Gastroesophageal sphincter (tissue), 4 donors: ENCODE data around the gene SAMD4A. TPM values are rescaled to one million over a fixed set of nuclear protein-coding genes. Genes with fewer than 3 reads are reported as not detected.
A peak's percentile ranks its signal among the peaks of the same experiment; 100 is the strongest.

ENCODE experiments used
- ATAC-seq: fragments of 150-250 bp; one replicate; pipeline ENCODE4 v1.9.1; 2016; ENCODE audit warnings: mild to moderate bottlenecking, moderate library complexity
- H3K27ac ChIP-seq, 4 donors: fragments of 200-600 bp; sonication (generic) in 3 of 4; 1 replicate in 3 of 4; 2 replicates in 1 of 4; pipeline ENCODE4 v1.5.1; 2016 to 2019
- H3K27me3 ChIP-seq: fragments of 200-600 bp; sonication (generic); one replicate; pipeline ENCODE4 v1.5.1; 2019
- H3K36me3 ChIP-seq, 2 donors: fragments of 200-600 bp; sonication (generic); one replicate each; pipeline ENCODE4 v1.5.1; 2019; ENCODE audit warnings: control low read depth in 1 of 2
- H3K4me1 ChIP-seq, 3 donors: fragments of 200-600 bp; sonication (generic); 1 replicate in 2 of 3; 2 replicates in 1 of 3; pipeline ENCODE4 v1.5.1; 2016 to 2019; ENCODE audit warnings: control low read depth in 2 of 3
- H3K4me3 ChIP-seq, 2 donors: fragments of 200-600 bp; sonication (generic); one replicate each; pipeline ENCODE4 v1.5.1; 2019; ENCODE audit warnings: mild to moderate bottlenecking in 1 of 2, moderate library complexity in 1 of 2
- H3K9me3 ChIP-seq, 3 donors: fragments of 200-600 bp; sonication (generic); one replicate each; pipeline ENCODE4 v1.5.1; 2017 to 2019; ENCODE audit warnings: control low read depth in 2 of 3
- EP300 ChIP-seq: sonication (generic); formaldehyde crosslinking; IDR thresholded peaks from one replicate; pipeline ENCODE4 v1.6.1; 2017; ENCODE audit warnings: antibody characterized with exemption, mild to moderate bottlenecking
- POLR2A ChIP-seq, 2 donors: fragments of 450-650 bp; IDR thresholded peaks; one replicate each; pipeline ENCODE4 v1.6.1; 2017; ENCODE audit warnings: antibody characterized with exemption in 2 of 2, mild to moderate bottlenecking in 2 of 2, moderate library complexity in 1 of 2
- POLR2AphosphoS5 ChIP-seq: sonication (generic); formaldehyde crosslinking; IDR thresholded peaks from one replicate; pipeline ENCODE4 v1.6.1; 2017; ENCODE audit warnings: antibody characterized with exemption
- WGBS, 2 donors: methylation state at CpG; one replicate each; pipeline ENCODE4 v1.1.5; 2018; ENCODE audit warnings: low coverage in 1 of 2; 5-methylcytosine and 5-hydroxymethylcytosine counted together
- total RNA-seq, 4 donors: library from RNA; depleted of rRNA; stranded (reverse); fragments of >200 nt; gene quantifications; one replicate each; pipeline ENCODE4 v1.1.0, GENCODE V29; 2016
- TF ChIP-seq, protein P1 (sequence below), 4 experiments: fragments of 200-600 bp in 2 of 4; fragments of 450-650 bp in 2 of 4; sonication (generic) in 1 of 4; IDR thresholded peaks; one replicate each; pipeline ENCODE4 v1.5.1; 2017 to 2019; ENCODE audit warnings: antibody characterized with exemption in 4 of 4, mild to moderate bottlenecking in 2 of 4, moderate library complexity in 2 of 4

Gene SAMD4A
- total RNA-seq, 4 donors from 2014 or later = 65.2 to 163 (median 89.7) TPM

DNA sequence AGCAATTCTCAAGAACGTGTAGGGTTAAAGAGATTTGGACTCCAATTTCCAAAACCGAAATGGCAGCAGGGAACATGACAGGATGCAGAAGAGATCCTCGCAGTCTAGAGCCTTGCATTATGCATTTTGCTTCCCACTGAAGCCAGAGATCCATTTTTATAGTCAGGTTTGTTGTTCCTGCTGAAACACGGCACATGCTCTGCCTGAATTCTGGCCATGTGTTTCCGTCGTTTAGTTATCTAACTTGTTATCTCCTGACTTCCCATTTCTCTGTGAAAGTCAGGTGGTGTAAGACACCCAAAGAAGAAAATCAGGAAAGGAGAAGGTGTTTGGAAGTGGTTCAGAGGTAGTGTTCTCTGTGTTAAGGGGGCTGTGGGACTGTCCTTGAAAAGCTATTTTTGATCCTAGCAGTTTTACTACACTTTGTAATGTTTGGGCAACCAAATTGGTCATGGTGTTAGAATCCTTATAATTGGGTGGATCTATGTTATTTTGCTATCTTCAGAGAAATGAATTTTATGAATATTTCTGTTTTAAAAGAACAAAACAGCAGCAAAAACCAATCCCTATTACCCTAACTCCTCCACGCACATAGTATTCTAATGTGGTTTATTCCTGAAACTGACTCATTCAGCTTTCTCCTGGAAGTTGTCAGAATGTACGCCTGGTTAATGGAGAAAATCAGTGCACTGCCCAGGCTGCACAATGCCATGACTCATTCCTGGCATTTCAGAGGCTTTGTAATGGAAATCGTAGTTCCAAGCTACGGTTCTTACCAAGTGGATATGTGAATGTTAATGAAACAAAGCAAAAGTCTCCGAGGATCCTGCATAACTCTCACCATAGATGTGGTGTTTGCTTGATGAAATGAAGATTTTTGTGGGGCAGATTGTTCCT is 110.1 kb downstream of the SAMD4A start:
- Histone ChIP-seq H3K9me3 (no peaks in the 10 kb centered on the region), H3K27me3 (no peaks in the 10 kb centered on the region), H3K36me3 (no peaks in the 10 kb centered on the region), H3K4me3 (peak overlapping the region in 1 of 2 donors; percentile 14), H3K4me1 (peaks cover 31 to 83% (median 36%) of the 10 kb centered on the region in 3 donors), H3K27ac (peak overlapping the region; percentile 88 to 97 (median 89))
- ATAC-seq = peak; percentile 89
- TF ChIP-seq, protein P1, sequence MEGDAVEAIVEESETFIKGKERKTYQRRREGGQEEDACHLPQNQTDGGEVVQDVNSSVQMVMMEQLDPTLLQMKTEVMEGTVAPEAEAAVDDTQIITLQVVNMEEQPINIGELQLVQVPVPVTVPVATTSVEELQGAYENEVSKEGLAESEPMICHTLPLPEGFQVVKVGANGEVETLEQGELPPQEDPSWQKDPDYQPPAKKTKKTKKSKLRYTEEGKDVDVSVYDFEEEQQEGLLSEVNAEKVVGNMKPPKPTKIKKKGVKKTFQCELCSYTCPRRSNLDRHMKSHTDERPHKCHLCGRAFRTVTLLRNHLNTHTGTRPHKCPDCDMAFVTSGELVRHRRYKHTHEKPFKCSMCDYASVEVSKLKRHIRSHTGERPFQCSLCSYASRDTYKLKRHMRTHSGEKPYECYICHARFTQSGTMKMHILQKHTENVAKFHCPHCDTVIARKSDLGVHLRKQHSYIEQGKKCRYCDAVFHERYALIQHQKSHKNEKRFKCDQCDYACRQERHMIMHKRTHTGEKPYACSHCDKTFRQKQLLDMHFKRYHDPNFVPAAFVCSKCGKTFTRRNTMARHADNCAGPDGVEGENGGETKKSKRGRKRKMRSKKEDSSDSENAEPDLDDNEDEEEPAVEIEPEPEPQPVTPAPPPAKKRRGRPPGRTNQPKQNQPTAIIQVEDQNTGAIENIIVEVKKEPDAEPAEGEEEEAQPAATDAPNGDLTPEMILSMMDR (IDR thresholded peaks at IDR 0.05) = peak in 1 of 4 experiments; percentile 16
- TF ChIP-seq POLR2A (IDR thresholded peaks at IDR 0.05) = no peak
- peak; percentile 98 for TF ChIP-seq POLR2AphosphoS5
- WGBS, 2 donors = 25 to 26% methylated on average over 11 of the region's 11 CpGs

DNA sequence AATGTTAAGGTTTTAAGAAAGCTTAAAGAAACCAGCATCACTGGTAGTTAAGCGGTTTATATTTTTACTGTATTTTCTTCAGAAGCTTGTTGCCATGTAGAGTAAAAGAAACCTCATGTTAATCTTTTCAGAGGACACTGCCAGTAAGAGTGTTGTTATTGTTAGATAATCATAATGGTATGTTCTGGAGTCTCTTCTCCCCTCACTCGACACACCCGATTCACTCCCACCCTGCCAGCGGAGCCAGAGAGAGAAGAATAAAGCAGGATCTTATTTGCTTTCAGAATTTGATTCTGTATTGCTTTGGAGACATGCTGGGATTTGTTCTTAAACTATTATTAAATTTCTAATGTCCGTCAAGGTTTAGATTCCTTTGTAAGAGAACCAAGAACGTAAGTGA is 113.7 kb downstream of the SAMD4A start:
- TF ChIP-seq POLR2A (IDR thresholded peaks at IDR 0.05) = no peak
- no peak for TF ChIP-seq POLR2AphosphoS5
- no peak for TF ChIP-seq EP300
- TF ChIP-seq, protein P1 (IDR thresholded peaks at IDR 0.05) = no peak
- no peaks in the 10 kb centered on the region for H3K36me3 ChIP-seq
- H3K4me1 ChIP-seq = peaks cover 18 to 68% (median 26%) of the 10 kb centered on the region in 3 donors
- H3K27ac ChIP-seq = peak overlapping the region in 3 of 4 donors; percentile 2 to 88 (median 25)
- WGBS, 2 donors = 42 to 71% methylated on average over 5 to 6 of the region's 6 CpGs
- no peaks in the 10 kb centered on the region for H3K27me3 ChIP-seq
- H3K9me3 ChIP-seq = no peaks in the 10 kb centered on the region
- ATAC-seq = no peak
- H3K4me3 ChIP-seq = no peak overlapping the region

DNA sequence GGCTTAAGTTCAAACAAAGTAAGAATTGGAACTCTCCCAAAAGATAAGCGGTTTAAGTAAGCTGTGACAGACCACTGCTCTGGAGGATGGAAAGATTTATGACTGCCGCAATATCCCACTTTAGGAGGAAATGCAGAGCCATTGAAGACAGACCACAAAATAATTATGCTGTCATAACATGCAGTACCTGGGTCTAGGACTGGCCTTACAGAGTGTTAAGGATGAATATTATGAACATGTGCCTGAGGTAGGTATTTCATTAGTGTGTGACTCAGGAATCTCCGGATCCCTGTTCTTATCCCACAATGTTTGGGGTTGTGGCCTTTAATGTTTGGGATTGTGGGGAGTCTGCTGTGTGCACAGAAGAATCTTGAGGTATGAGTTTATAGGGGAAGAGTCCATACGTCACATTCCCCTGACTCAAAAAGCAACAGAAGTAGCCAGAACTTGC is 114.9 kb downstream of the SAMD4A start:
- ATAC-seq = no peak
- no peaks in the 10 kb centered on the region for H3K27me3 ChIP-seq
- peak overlapping the region in 2 of 4 donors; percentile 3 to 88 for H3K27ac ChIP-seq
- no peak overlapping the region for H3K4me3 ChIP-seq
- 76 to 88% methylated on average over 1 to 4 of the region's 4 CpGs for WGBS, 2 donors
- peaks cover 13 to 68% (median 27%) of the 10 kb centered on the region in 3 donors for H3K4me1 ChIP-seq
- no peak for TF ChIP-seq POLR2AphosphoS5
- TF ChIP-seq, protein P1 (IDR thresholded peaks at IDR 0.05) = no peak
- TF ChIP-seq POLR2A (IDR thresholded peaks at IDR 0.05) = no peak
- no peak for TF ChIP-seq EP300
- H3K9me3 ChIP-seq = no peaks in the 10 kb centered on the region
- H3K36me3 ChIP-seq = no peaks in the 10 kb centered on the region

DNA sequence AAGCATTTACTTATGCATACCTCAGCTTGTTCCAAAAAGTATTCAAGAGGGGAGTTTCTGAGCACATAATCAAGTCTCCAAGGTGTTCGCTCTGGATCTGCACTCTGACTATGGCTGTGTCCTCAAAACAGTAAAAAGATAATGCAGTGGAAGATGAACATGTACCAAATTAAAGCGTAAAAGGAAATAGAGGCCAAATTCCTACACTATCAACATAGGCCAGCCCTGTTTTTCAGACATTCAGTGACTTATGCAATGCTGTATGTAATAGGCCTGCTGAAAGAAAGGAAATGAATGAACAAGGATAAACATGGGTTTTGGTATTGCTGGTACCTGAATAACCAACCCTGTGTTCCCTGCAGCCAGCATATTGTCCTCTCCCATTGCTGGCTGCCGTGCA is 115.7 kb downstream of the SAMD4A start:
- H3K9me3 ChIP-seq = no peaks in the 10 kb centered on the region
- no peak for TF ChIP-seq POLR2AphosphoS5
- no peak for TF ChIP-seq EP300
- no peak for TF ChIP-seq POLR2A (IDR thresholded peaks at IDR 0.05)
- TF ChIP-seq, protein P1 (IDR thresholded peaks at IDR 0.05) = no peak
- H3K4me3 ChIP-seq = no peak overlapping the region
- no peak for ATAC-seq
- H3K27ac ChIP-seq = peak overlapping the region in 1 of 4 donors; percentile 88
- H3K27me3 ChIP-seq = no peaks in the 10 kb centered on the region
- H3K36me3 ChIP-seq = no peaks in the 10 kb centered on the region
- peaks cover 8 to 71% (median 32%) of the 10 kb centered on the region in 3 donors for H3K4me1 ChIP-seq
- 91% methylated on average over 3 of the region's 3 CpGs; no CpG with 5 or more reads in 1 of the 2 donors for WGBS, 2 donors
